Hepatic stellate cell (primary cell): ENCODE results near the gene PTH2.
A peak's percentile ranks its signal among the peaks of the same experiment; 100 is the strongest.
"Not testable (repeated sequence)": the region's sequence is repeated elsewhere in the genome, so short reads cannot be mapped to it uniquely, and the experiment has no call there.

Experiments used
- DNase-seq: peaks from one replicate; pipeline ENCODE4 v3.0.0; 2011; ENCODE audit warnings: low spot score

PTH2 gene

GRCh38 chr19:49423071-49423984, at the start of gene PTH2:
PTH2 (minus strand) TSS chr19:49423441; CDS start chr19:49423339, 102 bp downstream.
- DNase-seq, result no peak

- DNase-seq, result no peak
Observed at GRCh38 chr19:49472936-49473335, 49.7 kb upstream of the PTH2 start.

GRCh38 chr19:49470615-49470978, 47.4 kb upstream of the PTH2 start:
- DNase-seq, result no peak

GRCh38 chr19:49469828-49470614, 46.8 kb upstream of the PTH2 start:
- DNase-seq, result no peak

- no peak for DNase-seq
Observed at GRCh38 chr19:49468746-49469447, 45.7 kb upstream of the PTH2 start.

GRCh38 chr19:49468199-49468598, 45.0 kb upstream of the PTH2 start:
- no peak for DNase-seq

- no peak for DNase-seq
Observed at GRCh38 chr19:49465371-49465770, 42.1 kb upstream of the PTH2 start.

GRCh38 chr19:49463960-49464740, 40.9 kb upstream of the PTH2 start:
- DNase-seq, result no peak

GRCh38 chr19:49462492-49462891, 39.3 kb upstream of the PTH2 start:
- no peak for DNase-seq

GRCh38 chr19:49461656-49462055, 38.4 kb upstream of the PTH2 start:
- no peak for DNase-seq

- not testable (repeated sequence) for DNase-seq
Observed at GRCh38 chr19:49461130-49461529, 37.9 kb upstream of the PTH2 start.

- no peak for DNase-seq
Observed at GRCh38 chr19:49459388-49459787, 36.1 kb upstream of the PTH2 start.

GRCh38 chr19:49458567-49458903, 35.3 kb upstream of the PTH2 start:
- DNase-seq, result no peak

GRCh38 chr19:49456326-49456725, 33.1 kb upstream of the PTH2 start:
- no peak for DNase-seq

GRCh38 chr19:49455773-49456172, 32.5 kb upstream of the PTH2 start:
- no peak for DNase-seq

- DNase-seq, result no peak
Observed at GRCh38 chr19:49453757-49454240, 30.6 kb upstream of the PTH2 start.

GRCh38 chr19:49453013-49453756, 29.9 kb upstream of the PTH2 start, which contains the start of gene ALDH16A1:
ALDH16A1 (plus strand) TSS chr19:49453225; CDS start chr19:49453332, 107 bp downstream.
- peak; percentile 99 for DNase-seq

- peak; percentile 96 for DNase-seq
Observed at GRCh38 chr19:49451430-49452181, 28.4 kb upstream of the PTH2 start, which contains the start of gene PIH1D1. PIH1D1 (minus strand) TSS chr19:49451814; CDS start chr19:49451574, 240 bp downstream.

- DNase-seq, result no peak
Observed at GRCh38 chr19:49450405-49450804, 27.2 kb upstream of the PTH2 start.

- no peak for DNase-seq
Observed at GRCh38 chr19:49448432-49448786, 25.2 kb upstream of the PTH2 start.
